Colonic mucosa (tissue), 4 donors: ENCODE measurements around the gene ARHGAP6. TPM values are rescaled to one million over a fixed set of nuclear protein-coding genes. Genes with fewer than 3 reads are reported as not detected.

Experiments
- DNase-seq: peaks from one replicate; pipeline ENCODE4 v3.0.0-alpha.2; 2020
- H3K27ac ChIP-seq: fragments of 200-600 bp; one replicate; pipeline ENCODE4 v1.8.0; 2021
- H3K27me3 ChIP-seq: fragments of 200-600 bp; one replicate; pipeline ENCODE4 v1.8.0; 2021
- H3K36me3 ChIP-seq: fragments of 200-600 bp; one replicate; pipeline ENCODE4 v1.8.0; 2021
- H3K4me1 ChIP-seq: fragments of 200-600 bp; one replicate; pipeline ENCODE4 v1.8.0; 2021; ENCODE audit warnings: mild to moderate bottlenecking
- H3K4me3 ChIP-seq: fragments of 200-600 bp; one replicate; pipeline ENCODE4 v1.8.0; 2021
- H3K9ac ChIP-seq, 2 donors: one replicate each; pipeline ENCODE4 v1.7.0; 2013; ENCODE audit warnings: control low read depth in 2 of 2, low read depth in 2 of 2, low read length in 2 of 2
- H3K9me3 ChIP-seq: fragments of 200-600 bp; one replicate; pipeline ENCODE4 v1.8.0; 2021
- CTCF ChIP-seq: fragments of 200-600 bp; IDR thresholded peaks from one replicate; pipeline ENCODE4 v1.8.0; 2022; ENCODE audit warnings: antibody characterized with exemption, mild to moderate bottlenecking
- intact Hi-C: fragments of 100-400 bp; cut with DNase I; formaldehyde crosslinking; loops from one replicate; pipeline ENCODE4 v1.14.1; 2022
- total RNA-seq, 2 donors: library from RNA; stranded (reverse); fragmentation: NEBNext Ultra II Directional in 1 of 2; extraction: Animal tissue kit (Norgen Biotek cat#: 25700) in 1 of 2; gene quantifications; one replicate each; pipeline ENCODE4 v1.2.1, GENCODE V29; 2021
- donor health status: healthy.
- donor health status: DM: no; HTN: no; CAD: no.
- donor health status: DM: no; HTN: no; CAD: no.

Gene ARHGAP6
- total RNA-seq, 2 donors from 2014 or later: 1.1 to 5.0 TPM

DNA sequence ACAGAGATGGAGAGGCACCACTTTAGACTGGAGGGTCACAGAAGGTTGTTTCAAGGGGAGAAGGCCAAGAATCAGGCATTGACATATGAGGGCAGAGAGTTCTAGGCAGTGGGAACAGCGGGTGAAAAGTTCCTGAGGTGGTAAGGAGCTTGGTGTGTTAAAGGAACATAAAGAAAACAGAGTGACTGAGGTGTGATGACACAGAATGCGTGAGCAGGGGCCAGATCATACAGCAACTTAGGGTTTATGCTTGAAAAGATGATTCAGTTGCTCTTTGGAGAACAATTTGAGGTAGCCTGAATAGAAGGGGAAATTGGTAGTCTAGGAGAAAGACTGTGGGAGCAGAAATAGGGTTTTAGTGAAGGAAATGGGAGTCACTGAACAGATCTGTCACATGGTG is 193.3 kb downstream of the ARHGAP6 start:
- no peaks in the 10 kb centered on the region for H3K4me1 ChIP-seq
- no peak overlapping the region for H3K27ac ChIP-seq
- H3K27me3 ChIP-seq: no peaks in the 10 kb centered on the region
- no peak for TF ChIP-seq CTCF
- no peaks in the 10 kb centered on the region for H3K9me3 ChIP-seq
- no peak overlapping the region for H3K9ac ChIP-seq
- H3K36me3 ChIP-seq: no peaks in the 10 kb centered on the region
- no peak for DNase-seq
- intact Hi-C loops: no loop called here
- no peak overlapping the region for H3K4me3 ChIP-seq

- intact Hi-C loops: no loop called here
- H3K9ac ChIP-seq: no peak overlapping the region
- H3K9me3 ChIP-seq: no peaks in the 10 kb centered on the region
- DNase-seq: no peak
- no peaks in the 10 kb centered on the region for H3K4me1 ChIP-seq
- no peak overlapping the region for H3K27ac ChIP-seq
- no peak for TF ChIP-seq CTCF
- H3K4me3 ChIP-seq: no peak overlapping the region
- no peaks in the 10 kb centered on the region for H3K27me3 ChIP-seq
- H3K36me3 ChIP-seq: no peaks in the 10 kb centered on the region
These were observed 195.3 kb downstream of the ARHGAP6 start for GRCh38 chrX:11470250-11470974.

DNA sequence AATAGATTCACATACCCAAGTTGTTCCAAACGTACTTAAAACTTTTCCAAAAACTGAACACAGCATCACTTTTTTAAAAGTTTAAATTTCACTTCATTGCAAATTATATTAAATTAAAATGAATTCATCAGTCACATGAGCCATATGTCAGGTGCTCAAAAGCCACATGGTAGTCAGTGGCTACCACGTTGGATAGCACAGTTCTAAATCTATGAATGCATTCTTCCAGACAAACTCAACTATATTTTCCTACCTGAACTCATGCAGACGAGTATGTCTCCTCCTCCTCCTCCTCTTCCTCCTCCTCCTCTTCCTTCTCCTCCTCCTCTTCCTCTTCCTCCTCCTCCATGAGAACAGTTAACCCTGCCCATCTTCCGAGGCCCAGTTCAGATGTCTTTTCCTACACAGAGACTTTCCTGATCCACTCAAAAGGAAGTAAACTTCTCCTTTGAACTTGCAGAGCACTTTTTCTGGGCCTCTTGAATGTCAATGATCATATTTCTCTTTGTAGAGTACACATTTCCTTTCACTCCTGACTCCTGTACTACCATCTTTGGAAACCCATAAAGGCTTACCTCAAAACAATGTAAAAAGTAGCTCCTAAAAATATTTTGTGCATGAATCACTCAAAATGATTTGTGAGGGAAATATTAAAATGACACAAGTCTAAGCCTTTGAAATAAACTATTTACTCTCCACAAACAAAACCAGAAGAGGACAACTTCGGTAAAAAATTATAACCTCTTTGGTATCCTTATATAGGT is 199.9 kb downstream of the ARHGAP6 start:
- no peak for TF ChIP-seq CTCF
- Histone ChIP-seq H3K9ac (no peak overlapping the region), H3K4me3 (no peak overlapping the region), H3K36me3 (no peaks in the 10 kb centered on the region), H3K27me3 (no peaks in the 10 kb centered on the region), H3K4me1 (no peaks in the 10 kb centered on the region), H3K9me3 (no peaks in the 10 kb centered on the region), H3K27ac (no peak overlapping the region)
- no peak for DNase-seq
- intact Hi-C loops: no loop called here

- Histone ChIP-seq H3K4me3 (no peak overlapping the region), H3K27me3 (no peaks in the 10 kb centered on the region), H3K4me1 (no peaks in the 10 kb centered on the region), H3K9me3 (no peaks in the 10 kb centered on the region), H3K9ac (no peak overlapping the region), H3K36me3 (no peaks in the 10 kb centered on the region), H3K27ac (no peak overlapping the region)
- intact Hi-C loops: no loop called here
- DNase-seq: no peak
- TF ChIP-seq CTCF: no peak
These were observed 200.8 kb downstream of the ARHGAP6 start for GRCh38 chrX:11464836-11465463.

DNA sequence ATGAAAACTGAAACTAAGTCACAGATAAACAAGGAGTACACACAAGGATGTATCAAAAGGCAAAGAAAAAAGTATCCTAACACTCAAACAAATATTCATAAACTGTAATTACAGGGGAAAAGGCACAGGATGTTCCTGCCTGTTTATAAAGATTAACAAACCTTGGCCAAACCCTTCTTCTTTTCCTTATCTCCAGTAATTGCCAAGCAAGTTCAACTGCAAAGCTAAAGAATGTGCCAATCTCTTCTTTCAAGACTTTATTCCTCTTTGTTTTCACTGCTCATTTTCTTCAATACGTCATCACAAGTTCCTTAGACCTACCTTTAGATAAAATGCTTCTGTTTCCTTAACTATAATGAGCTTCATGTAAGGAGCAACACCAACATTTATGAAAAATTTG is 201.3 kb downstream of the ARHGAP6 start:
- no peaks in the 10 kb centered on the region for H3K27me3 ChIP-seq
- no peak for TF ChIP-seq CTCF
- H3K36me3 ChIP-seq: no peaks in the 10 kb centered on the region
- H3K9ac ChIP-seq: no peak overlapping the region
- no peak overlapping the region for H3K27ac ChIP-seq
- H3K4me1 ChIP-seq: no peaks in the 10 kb centered on the region
- DNase-seq: no peak
- intact Hi-C loops: no loop called here
- no peak overlapping the region for H3K4me3 ChIP-seq
- no peaks in the 10 kb centered on the region for H3K9me3 ChIP-seq
